ENCODE data around the gene OVOL1.
"Not testable (repeated sequence)": the region's sequence is repeated elsewhere in the genome, so short reads cannot be mapped to it uniquely, and the experiment has no call there.

The OVOL1 gene

DNA sequence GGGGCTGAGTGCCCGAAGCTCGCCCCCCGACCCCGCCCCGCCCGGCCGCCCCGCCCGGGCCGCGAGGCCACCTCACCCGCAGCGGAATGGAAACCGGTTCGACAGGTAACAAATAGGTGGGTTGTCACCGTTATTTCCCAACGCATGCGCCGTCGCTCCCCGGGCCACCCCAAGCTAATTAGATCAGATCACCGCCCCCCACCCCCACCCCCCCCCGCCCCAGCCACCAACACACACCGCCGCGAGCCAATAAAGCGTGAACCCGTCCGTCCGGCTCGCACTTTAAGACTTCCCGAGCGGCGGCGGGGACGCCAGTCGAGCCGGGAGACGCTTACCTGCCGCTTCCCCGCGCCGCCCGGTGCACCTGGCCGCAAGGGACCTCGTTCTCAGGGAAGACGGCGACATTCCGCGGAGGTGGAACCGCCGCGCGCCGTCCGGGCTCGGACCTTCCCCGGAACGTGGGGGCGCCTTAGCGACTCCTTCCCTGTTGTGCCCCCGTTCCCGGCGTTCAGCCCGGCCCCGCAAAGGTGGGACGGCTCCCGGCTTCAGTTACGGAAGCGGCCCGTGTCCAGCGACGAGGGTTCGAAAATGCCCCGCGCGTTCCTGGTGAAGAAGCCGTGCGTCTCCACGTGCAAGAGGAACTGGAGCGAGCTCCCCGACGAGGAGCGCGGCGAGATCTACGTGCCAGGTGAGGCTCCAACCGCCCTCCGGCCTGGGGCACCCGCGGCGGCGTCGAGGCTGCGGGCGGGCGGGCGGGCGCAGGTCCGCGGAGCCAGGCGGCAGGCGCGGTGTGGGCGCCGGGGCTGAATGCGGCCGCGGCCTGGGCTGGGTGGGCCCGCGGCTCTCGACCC is at the start of gene OVOL1:
TSS of gene OVOL1 (plus strand) at position 278 of the 851 bp plus-strand sequence. CDS start at position 589, 311 bp downstream.
- no peak within 1 kb of the TSS for H3K9ac ChIP-seq (ENCODE audit: low read length)
- no peaks in the 10 kb centered on the region for H3K9me3 ChIP-seq (ENCODE audit: low read length)
- H3K4me1 ChIP-seq (ENCODE audit: insufficient read depth, low read length) = peaks cover 11% of the 10 kb centered on the region
- no peak within 1 kb of the TSS for H3K27ac ChIP-seq (ENCODE audit: low read depth, low read length)
- H3K36me3 ChIP-seq (ENCODE audit: insufficient read depth, low read length) = no peaks in the 10 kb centered on the region
- H3K27me3 ChIP-seq (ENCODE audit: control insufficient read depth in 1 of 2, insufficient read depth in 2 of 2, low read length in 2 of 2) = peaks cover 31 to 32% of the 10 kb centered on the region in 2 donors
- H3K4me3 ChIP-seq (ENCODE audit: low read depth in 1 of 2, low read length in 2 of 2) = no peak within 1 kb of the TSS

DNA sequence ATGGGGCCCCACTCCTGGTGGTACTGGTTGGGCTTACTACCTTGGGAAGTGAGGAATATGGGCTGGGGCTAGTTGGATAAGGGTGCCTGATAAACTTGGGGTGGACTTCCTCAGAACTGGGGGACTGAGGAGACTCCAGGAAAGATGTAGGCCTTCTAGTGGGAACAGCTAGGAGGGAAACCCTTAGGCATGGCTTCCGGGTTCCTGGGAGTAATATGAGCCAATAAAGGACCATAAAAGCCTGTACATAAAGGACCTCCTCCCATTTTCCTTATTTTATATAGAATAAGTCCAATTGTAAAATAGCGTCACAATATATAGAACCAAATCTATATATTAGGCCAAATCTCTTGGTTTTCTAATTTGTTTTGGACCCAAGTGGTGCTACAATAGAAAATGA is 47.8 kb upstream of the OVOL1 start:
- Histone ChIP-seq H3K9ac (ENCODE audit: low read length) (no peak overlapping the region), H3K36me3 (ENCODE audit: insufficient read depth, low read length) (no peaks in the 10 kb centered on the region), H3K9me3 (ENCODE audit: low read length) (no peaks in the 10 kb centered on the region), H3K27me3 (ENCODE audit: control insufficient read depth in 1 of 2, insufficient read depth in 2 of 2, low read length in 2 of 2) (no peaks in the 10 kb centered on the region), H3K27ac (ENCODE audit: low read depth, low read length) (no peak overlapping the region), H3K4me1 (ENCODE audit: insufficient read depth, low read length) (no peaks in the 10 kb centered on the region), H3K4me3 (ENCODE audit: low read depth in 1 of 2, low read length in 2 of 2) (no peak overlapping the region)

GRCh38 chr11:65741185-65741584 is 45.7 kb upstream of the OVOL1 start:
- Histone ChIP-seq H3K36me3 (ENCODE audit: insufficient read depth, low read length) (no peaks in the 10 kb centered on the region), H3K27me3 (ENCODE audit: control insufficient read depth in 1 of 2, insufficient read depth in 2 of 2, low read length in 2 of 2) (no peaks in the 10 kb centered on the region), H3K9ac (ENCODE audit: low read length) (no peak overlapping the region), H3K27ac (ENCODE audit: low read depth, low read length) (no peak overlapping the region), H3K4me3 (ENCODE audit: low read depth in 1 of 2, low read length in 2 of 2) (no peak overlapping the region), H3K9me3 (ENCODE audit: low read length) (no peaks in the 10 kb centered on the region), H3K4me1 (ENCODE audit: insufficient read depth, low read length) (no peaks in the 10 kb centered on the region)

DNA sequence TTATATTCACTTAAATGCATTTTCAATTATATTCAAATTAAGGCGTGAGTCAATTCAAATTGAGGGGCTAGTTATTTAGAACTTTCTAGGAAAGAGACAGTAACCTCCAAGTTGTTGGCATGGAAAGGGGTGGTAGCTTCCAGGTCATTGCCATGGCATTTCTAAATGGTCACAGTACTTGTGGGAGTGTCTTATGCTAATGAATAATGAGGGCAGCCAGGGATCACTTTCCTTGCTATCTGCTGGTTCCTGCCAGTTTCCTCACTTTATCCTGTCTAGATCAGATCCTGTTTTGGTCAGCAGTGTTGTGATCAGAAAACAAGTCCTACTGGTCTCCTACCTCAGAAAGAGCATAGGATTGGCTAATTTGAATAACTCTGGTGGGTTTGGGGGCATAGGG is 44.5 kb upstream of the OVOL1 start:
- Histone ChIP-seq H3K4me1 (ENCODE audit: insufficient read depth, low read length) (no peaks in the 10 kb centered on the region), H3K27ac (ENCODE audit: low read depth, low read length) (no peak overlapping the region), H3K36me3 (ENCODE audit: insufficient read depth, low read length) (no peaks in the 10 kb centered on the region), H3K9ac (ENCODE audit: low read length) (no peak overlapping the region), H3K4me3 (ENCODE audit: low read depth in 1 of 2, low read length in 2 of 2) (no peak overlapping the region), H3K27me3 (ENCODE audit: control insufficient read depth in 1 of 2, insufficient read depth in 2 of 2, low read length in 2 of 2) (no peaks in the 10 kb centered on the region), H3K9me3 (ENCODE audit: low read length) (no peaks in the 10 kb centered on the region)

GRCh38 chr11:65743681-65744025 is 43.2 kb upstream of the OVOL1 start:
- no peak overlapping the region for H3K27ac ChIP-seq (ENCODE audit: low read depth, low read length)
- no peaks in the 10 kb centered on the region for H3K36me3 ChIP-seq (ENCODE audit: insufficient read depth, low read length)
- no peaks in the 10 kb centered on the region for H3K27me3 ChIP-seq (ENCODE audit: control insufficient read depth in 1 of 2, insufficient read depth in 2 of 2, low read length in 2 of 2)

GRCh38 chr11:65744026-65744698 is 42.7 kb upstream of the OVOL1 start:
- Histone ChIP-seq H3K36me3 (ENCODE audit: insufficient read depth, low read length) (no peaks in the 10 kb centered on the region), H3K27ac (ENCODE audit: low read depth, low read length) (no peak overlapping the region), H3K9me3 (ENCODE audit: low read length) (no peaks in the 10 kb centered on the region), H3K4me3 (ENCODE audit: low read depth in 1 of 2, low read length in 2 of 2) (no peak overlapping the region), H3K9ac (ENCODE audit: low read length) (no peak overlapping the region), H3K4me1 (ENCODE audit: insufficient read depth, low read length) (no peaks in the 10 kb centered on the region), H3K27me3 (ENCODE audit: control insufficient read depth in 1 of 2, insufficient read depth in 2 of 2, low read length in 2 of 2) (no peaks in the 10 kb centered on the region)

More at GRCh38 chr11:65743681-65744025, 43.2 kb upstream of the OVOL1 start:
- H3K4me1 ChIP-seq (ENCODE audit: insufficient read depth, low read length) = no peaks in the 10 kb centered on the region
- no peaks in the 10 kb centered on the region for H3K9me3 ChIP-seq (ENCODE audit: low read length)
- no peak overlapping the region for H3K4me3 ChIP-seq (ENCODE audit: low read depth in 1 of 2, low read length in 2 of 2)
- H3K9ac ChIP-seq (ENCODE audit: low read length) = no peak overlapping the region

- Histone ChIP-seq H3K9ac (ENCODE audit: low read length) (no peak overlapping the region), H3K27me3 (ENCODE audit: control insufficient read depth in 1 of 2, insufficient read depth in 2 of 2, low read length in 2 of 2) (no peaks in the 10 kb centered on the region), H3K4me1 (ENCODE audit: insufficient read depth, low read length) (no peaks in the 10 kb centered on the region), H3K36me3 (ENCODE audit: insufficient read depth, low read length) (no peaks in the 10 kb centered on the region), H3K27ac (ENCODE audit: low read depth, low read length) (no peak overlapping the region), H3K9me3 (ENCODE audit: low read length) (no peaks in the 10 kb centered on the region), H3K4me3 (ENCODE audit: low read depth in 1 of 2, low read length in 2 of 2) (no peak overlapping the region)
Measured at GRCh38 chr11:65744699-65745042, 42.2 kb upstream of the OVOL1 start.

DNA sequence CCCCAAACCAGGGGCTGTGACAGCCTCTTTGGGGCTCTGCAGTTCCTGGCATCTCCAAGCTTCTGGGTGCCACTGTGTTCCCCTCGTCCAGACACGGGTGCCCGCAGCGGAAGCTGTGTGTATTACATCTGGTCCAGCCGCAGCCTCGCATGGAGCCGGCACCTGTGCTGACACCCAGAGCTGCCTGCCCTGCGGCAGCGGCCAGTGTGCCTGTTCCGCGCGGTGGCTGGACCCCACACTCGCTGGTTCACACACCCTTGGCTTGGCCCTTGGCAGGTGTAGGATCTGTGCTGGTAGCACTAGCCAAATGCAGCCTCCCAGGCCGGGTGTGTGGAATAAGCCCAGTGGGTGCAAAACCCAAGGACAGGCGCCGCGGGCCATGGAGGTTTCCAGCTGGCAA is 41.8 kb upstream of the OVOL1 start:
- Histone ChIP-seq H3K4me1 (ENCODE audit: insufficient read depth, low read length) (no peaks in the 10 kb centered on the region), H3K9me3 (ENCODE audit: low read length) (no peaks in the 10 kb centered on the region), H3K4me3 (ENCODE audit: low read depth in 1 of 2, low read length in 2 of 2) (no peak overlapping the region), H3K27ac (ENCODE audit: low read depth, low read length) (no peak overlapping the region), H3K27me3 (ENCODE audit: control insufficient read depth in 1 of 2, insufficient read depth in 2 of 2, low read length in 2 of 2) (no peaks in the 10 kb centered on the region), H3K9ac (ENCODE audit: low read length) (no peak overlapping the region), H3K36me3 (ENCODE audit: insufficient read depth, low read length) (no peaks in the 10 kb centered on the region)

DNA sequence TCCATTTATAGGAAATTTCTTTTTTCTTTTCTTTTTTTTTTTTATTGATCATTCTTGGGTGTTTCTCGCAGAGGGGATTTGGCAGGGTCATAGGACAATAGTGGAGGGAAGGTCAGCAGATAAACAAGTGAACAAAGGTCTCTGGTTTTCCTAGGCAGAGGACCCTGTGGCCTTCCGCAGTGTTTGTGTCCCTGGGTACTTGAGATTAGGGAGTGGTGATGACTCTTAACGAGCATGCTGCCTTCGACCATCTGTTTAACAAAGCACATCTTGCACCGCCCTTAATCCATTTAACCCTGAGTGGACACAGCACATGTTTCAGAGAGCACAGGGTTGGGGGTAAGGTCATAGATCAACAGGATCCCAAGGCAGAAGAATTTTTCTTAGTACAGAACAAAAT is 24.7 kb upstream of the OVOL1 start:
- not testable (repeated sequence) for H3K9me3 ChIP-seq (ENCODE audit: low read length); H3K27ac ChIP-seq (ENCODE audit: low read depth, low read length); H3K27me3 ChIP-seq (ENCODE audit: control insufficient read depth in 1 of 2, insufficient read depth in 2 of 2, low read length in 2 of 2); H3K4me1 ChIP-seq (ENCODE audit: insufficient read depth, low read length); H3K9ac ChIP-seq (ENCODE audit: low read length); H3K36me3 ChIP-seq (ENCODE audit: insufficient read depth, low read length); H3K4me3 ChIP-seq (ENCODE audit: low read depth in 1 of 2, low read length in 2 of 2)

GRCh38 chr11:65762816-65763215 is 24.0 kb upstream of the OVOL1 start:
- not testable (repeated sequence) for H3K9ac ChIP-seq (ENCODE audit: low read length); H3K27ac ChIP-seq (ENCODE audit: low read depth, low read length); H3K27me3 ChIP-seq (ENCODE audit: control insufficient read depth in 1 of 2, insufficient read depth in 2 of 2, low read length in 2 of 2); H3K36me3 ChIP-seq (ENCODE audit: insufficient read depth, low read length); H3K4me3 ChIP-seq (ENCODE audit: low read depth in 1 of 2, low read length in 2 of 2); H3K4me1 ChIP-seq (ENCODE audit: insufficient read depth, low read length); H3K9me3 ChIP-seq (ENCODE audit: low read length)

- no peak overlapping the region for H3K4me3 ChIP-seq (ENCODE audit: low read depth in 1 of 2, low read length in 2 of 2)
- no peaks in the 10 kb centered on the region for H3K27me3 ChIP-seq (ENCODE audit: control insufficient read depth in 1 of 2, insufficient read depth in 2 of 2, low read length in 2 of 2)
- H3K36me3 ChIP-seq (ENCODE audit: insufficient read depth, low read length) = no peaks in the 10 kb centered on the region
- no peak overlapping the region for H3K9ac ChIP-seq (ENCODE audit: low read length)
- no peaks in the 10 kb centered on the region for H3K9me3 ChIP-seq (ENCODE audit: low read length)
- H3K27ac ChIP-seq (ENCODE audit: low read depth, low read length) = no peak overlapping the region
- no peaks in the 10 kb centered on the region for H3K4me1 ChIP-seq (ENCODE audit: insufficient read depth, low read length)
Measured at GRCh38 chr11:65764434-65764833, 22.4 kb upstream of the OVOL1 start.

DNA sequence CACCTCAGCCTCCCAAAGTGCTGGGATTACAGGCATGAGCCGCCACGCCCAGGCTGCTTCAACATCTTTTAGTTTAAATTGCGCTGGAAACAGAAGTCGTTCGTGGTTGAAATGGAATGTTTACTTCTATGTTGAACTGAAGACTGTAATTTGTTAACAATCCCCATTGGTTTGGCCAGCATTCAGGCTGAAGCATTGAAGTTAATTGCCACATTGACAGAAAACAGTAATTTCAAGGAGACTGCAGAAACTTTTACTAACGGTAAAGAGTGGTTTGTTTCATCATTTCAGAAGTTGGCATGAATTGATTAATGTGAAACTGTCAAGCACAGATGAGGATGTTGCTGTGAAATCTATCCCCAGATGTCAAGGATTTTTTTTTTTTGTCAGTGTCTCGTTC is 20.3 kb upstream of the OVOL1 start:
- no peak overlapping the region for H3K27ac ChIP-seq (ENCODE audit: low read depth, low read length)
- H3K27me3 ChIP-seq (ENCODE audit: control insufficient read depth in 1 of 2, insufficient read depth in 2 of 2, low read length in 2 of 2) = no peaks in the 10 kb centered on the region
- H3K4me1 ChIP-seq (ENCODE audit: insufficient read depth, low read length) = no peaks in the 10 kb centered on the region

More for the DNA sequence above, 20.3 kb upstream of the OVOL1 start:
- H3K4me3 ChIP-seq (ENCODE audit: low read depth in 1 of 2, low read length in 2 of 2) = no peak overlapping the region
- H3K36me3 ChIP-seq (ENCODE audit: insufficient read depth, low read length) = no peaks in the 10 kb centered on the region
- no peaks in the 10 kb centered on the region for H3K9me3 ChIP-seq (ENCODE audit: low read length)
- no peak overlapping the region for H3K9ac ChIP-seq (ENCODE audit: low read length)
